ENCODE data around the gene MPC2. TPM values are rescaled to one million over a fixed set of nuclear protein-coding genes. Genes with fewer than 3 reads are reported as not detected.

MPC2 gene
- 33.7 TPM for total RNA-seq (2013)
- 10 to 100 TPM; 14.2 to 70.3 (median 59.4) TPM for polyA plus RNA-seq
- polyA minus RNA-seq = 8.2 and 10.5 TPM in 2 replicates
- 7.7 to 30.6 (median 23.4) reads per million in 11 experiments for total RNA-seq

- H3K4me1 ChIP-seq (ENCODE audit: control insufficient read depth in 1 of 2, insufficient read depth in 2 of 2, low read length in 2 of 2) = peaks cover 19 to 35% of the 10 kb centered on the region in 2 donors
- Mint-ChIP-seq H3K4me3 (peak within 1 kb of the TSS; percentile 90 to 99), H3K36me3 (peaks cover 2 to 3% of the 10 kb centered on the region in 2 donors), H3K9me3 (no peaks in the 10 kb centered on the region), H3K4me1 (peaks cover 34% of the 10 kb centered on the region), H3K27me3 (ENCODE audit: low read depth in 3 of 3) (peaks cover 0 to 5% (median 3%) of the 10 kb centered on the region in 3 donors), H3K27ac (peak within 1 kb of the TSS; percentile 96 to 100 (median 100))
- no peaks in the 10 kb centered on the region for H3K36me3 ChIP-seq (replicated peaks in 1 of 2; ENCODE audit: control insufficient read depth in 1 of 2, insufficient read depth in 2 of 2, low read length in 2 of 2)
- H3K9ac ChIP-seq (ENCODE audit: insufficient read depth, low read length, poor library complexity, severe bottlenecking) = peak within 1 kb of the TSS; percentile 84
- H4K20me1 ChIP-seq (ENCODE audit: insufficient read depth, low read length) = no peaks in the 10 kb centered on the region
- peaks cover 88% of the 10 kb centered on the region for H3K79me2 ChIP-seq (ENCODE audit: insufficient read depth, low read length)
- intact Hi-C loops (cut with micrococcal nuclease) = loop anchor here (5.0 to 10.0 kb wide), 3 partner anchors 215 to 1092 kb away; partner anchors contain the start of genes MPZL1 (in 1 of the 2) and POU2F1 (in 1 of the 2)
- WGBS (ENCODE audit: insufficient coverage) = 0% methylated on average over 34 of the region's 51 CpGs
- H3K4me3 ChIP-seq (replicated peaks in 1 of 3; ENCODE audit: low read depth in 2 of 3, low read length in 3 of 3) = peak within 1 kb of the TSS; percentile 83 to 97 (median 90)
- peak within 1 kb of the TSS; percentile 92 for H3K4me2 ChIP-seq (replicated peaks; ENCODE audit: extremely low read depth, low read length, poor library complexity, severe bottlenecking)
- H3K27ac ChIP-seq (ENCODE audit: low read depth in 1 of 2, low read length in 2 of 2) = peak within 1 kb of the TSS; percentile 90 to 97
- peak within 1 kb of the TSS; percentile 93 for H2AFZ ChIP-seq (ENCODE audit: insufficient read depth, low read depth, low read length, poor library complexity, severe bottlenecking)
- no peaks in the 10 kb centered on the region for H3K9me3 ChIP-seq (replicated peaks in 1 of 2; ENCODE audit: control insufficient read depth in 1 of 2, insufficient read depth in 1 of 2, low read length in 2 of 2)
- peak; percentile 10 to 21 (median 14) for DNase-seq
- TF ChIP-seq CTCF (IDR thresholded peaks at IDR 0.05) = no peak
- no peaks in the 10 kb centered on the region for H3K27me3 ChIP-seq (ENCODE audit: control insufficient read depth in 2 of 2, insufficient read depth in 2 of 2, low read length in 2 of 2)
Measured at GRCh38 chr1:167936930-167937708, at the start of gene MPC2. MPC2 (minus strand) TSS chr1:167937072; CDS start chr1:167935841, 1,231 bp downstream.

GRCh38 chr1:167984886-167985489, 48.1 kb upstream of the MPC2 start:
- Histone ChIP-seq H3K4me1 (ENCODE audit: control insufficient read depth in 1 of 2, insufficient read depth in 2 of 2, low read length in 2 of 2) (no peaks in the 10 kb centered on the region), H3K9me3 (replicated peaks in 1 of 2; ENCODE audit: control insufficient read depth in 1 of 2, insufficient read depth in 1 of 2, low read length in 2 of 2) (no peaks in the 10 kb centered on the region), H3K36me3 (replicated peaks in 1 of 2; ENCODE audit: control insufficient read depth in 1 of 2, insufficient read depth in 2 of 2, low read length in 2 of 2) (peaks cover 6 to 36% of the 10 kb centered on the region in 2 donors), H3K4me3 (replicated peaks in 1 of 3; ENCODE audit: low read depth in 2 of 3, low read length in 3 of 3) (no peak overlapping the region), H3K9ac (ENCODE audit: insufficient read depth, low read length, poor library complexity, severe bottlenecking) (no peak overlapping the region), H2AFZ (ENCODE audit: insufficient read depth, low read depth, low read length, poor library complexity, severe bottlenecking) (no peak overlapping the region), H3K27ac (ENCODE audit: low read depth in 1 of 2, low read length in 2 of 2) (no peak overlapping the region), H4K20me1 (ENCODE audit: insufficient read depth, low read length) (no peaks in the 10 kb centered on the region), H3K4me2 (replicated peaks; ENCODE audit: extremely low read depth, low read length, poor library complexity, severe bottlenecking) (no peak overlapping the region), H3K27me3 (ENCODE audit: control insufficient read depth in 2 of 2, insufficient read depth in 2 of 2, low read length in 2 of 2) (no peaks in the 10 kb centered on the region), H3K79me2 (ENCODE audit: insufficient read depth, low read length) (no peaks in the 10 kb centered on the region)
- Mint-ChIP-seq H3K4me3 (no peak overlapping the region), H3K36me3 (peaks cover 35 to 39% of the 10 kb centered on the region in 2 donors), H3K4me1 (no peaks in the 10 kb centered on the region), H3K9me3 (peaks cover 0 to 3% (median 0%) of the 10 kb centered on the region in 7 donors), H3K27ac (peak overlapping the region in 1 of 7 donors; percentile 7), H3K27me3 (ENCODE audit: low read depth in 3 of 3) (peaks cover 0 to 2% (median 0%) of the 10 kb centered on the region in 3 donors)
- TF ChIP-seq CTCF (IDR thresholded peaks at IDR 0.05) = no peak
- 95% methylated on average over 4 of the region's 8 CpGs for WGBS (ENCODE audit: insufficient coverage)
- intact Hi-C loops (cut with micrococcal nuclease) = no loop called here
- no peak for DNase-seq

All from CD14-positive monocyte (primary cell).